Airway epithelial cell (primary cell): ENCODE results near the gene RYR1. TPM values are rescaled to one million over a fixed set of nuclear protein-coding genes. Genes with fewer than 3 reads are reported as not detected.

Source experiments
- total RNA-seq: library from RNA; depleted of rRNA; stranded (reverse); fragments of >200 nt; gene quantifications from 2 replicates; pipeline ENCODE4 v1.2.3, GENCODE V29; 2015

RYR1 gene
- total RNA-seq = 0.14 and 0.35 TPM in 2 replicates

GRCh38 chr19:38433268-38433733 is at the start of gene RYR1:
TSS of gene RYR1 (plus strand) at chr19:38433691. CDS start at chr19:38433830, 139 bp downstream.

DNA sequence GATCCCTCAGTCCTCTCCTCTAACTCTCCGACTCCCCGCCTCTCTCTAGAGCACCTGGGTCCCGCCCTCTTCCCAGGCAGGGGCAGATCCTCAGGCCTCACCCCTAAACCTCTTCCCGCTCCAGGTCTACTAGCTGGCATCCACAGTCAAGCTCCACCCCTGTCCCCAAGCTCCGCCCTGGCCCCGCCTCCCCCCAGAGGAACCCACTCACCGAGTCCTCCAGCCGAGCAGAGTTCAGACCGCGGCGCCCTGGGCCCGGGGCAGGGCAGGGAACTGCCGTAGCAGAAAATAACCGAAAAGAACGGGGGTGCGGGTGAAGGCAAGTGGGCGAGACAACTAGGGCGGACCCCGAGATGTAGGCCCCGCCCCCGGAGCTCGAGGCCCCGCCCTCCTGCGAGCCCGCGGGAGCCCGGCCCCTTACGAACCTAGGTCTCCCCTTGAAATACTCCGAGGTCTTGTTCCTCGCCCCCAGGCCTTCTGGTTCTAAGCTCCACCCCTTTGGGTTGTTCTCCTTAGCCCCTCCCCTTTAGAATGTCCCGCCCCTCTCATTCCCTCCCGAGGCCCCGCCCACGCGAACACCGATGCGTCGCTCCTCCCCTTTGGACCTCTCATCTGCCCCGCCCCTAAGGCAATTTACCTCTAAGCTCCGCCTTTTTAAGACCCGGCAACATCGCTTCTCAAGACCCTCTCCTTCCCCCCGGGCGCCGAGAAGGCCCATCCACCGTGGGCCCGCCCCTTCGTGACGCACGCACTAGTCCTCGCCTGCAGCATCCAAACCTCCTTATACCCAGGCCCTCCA is 45.7 kb upstream of the RYR1 start, which contains the start of gene GGN:
Gene GGN (minus strand): TSS at position 485 of the 799 bp plus-strand sequence. CDS start 773 bp downstream, outside the sequence.

DNA sequence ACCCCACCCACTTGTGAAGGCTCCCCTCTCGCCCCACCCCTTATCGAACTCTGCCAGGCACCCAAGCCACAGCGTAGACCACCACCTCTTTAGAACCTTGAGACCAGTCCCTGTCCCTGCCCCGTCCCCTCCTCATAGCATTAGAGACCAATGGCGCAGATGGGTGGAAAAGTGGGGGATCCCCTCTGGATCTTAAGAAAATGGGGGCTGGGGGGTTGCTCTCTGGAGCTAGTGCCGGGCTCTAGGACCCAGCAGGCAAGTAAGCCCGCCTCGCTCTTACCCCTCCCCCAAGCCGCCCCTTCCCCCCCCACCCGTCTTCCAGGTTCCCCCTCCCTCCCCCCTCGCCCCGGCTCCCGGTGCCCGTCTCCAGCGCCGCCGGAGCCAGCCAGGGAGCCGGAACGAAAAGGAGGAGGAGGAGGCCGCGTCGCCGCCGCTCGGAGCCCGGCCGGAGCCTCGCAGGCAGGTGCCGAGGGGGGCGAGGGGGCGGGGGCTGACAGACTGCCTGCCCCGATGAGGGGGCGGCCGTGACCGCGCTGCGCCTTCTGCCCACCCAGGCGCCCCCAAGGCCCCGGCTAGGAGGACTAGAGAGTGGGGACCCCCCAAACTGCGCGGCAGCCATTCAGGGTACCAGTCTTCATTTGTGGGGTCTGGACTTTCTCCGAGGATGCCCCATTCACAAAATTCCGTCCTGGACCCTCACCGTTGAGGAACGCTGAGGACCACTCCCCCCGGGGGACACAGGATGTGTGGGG is 45.0 kb upstream of the RYR1 start, which contains the start of gene SPRED3:
Gene SPRED3 (plus strand): TSS at position 349 of the 752 bp plus-strand sequence. CDS start 1,606 bp downstream, outside the sequence.

DNA sequence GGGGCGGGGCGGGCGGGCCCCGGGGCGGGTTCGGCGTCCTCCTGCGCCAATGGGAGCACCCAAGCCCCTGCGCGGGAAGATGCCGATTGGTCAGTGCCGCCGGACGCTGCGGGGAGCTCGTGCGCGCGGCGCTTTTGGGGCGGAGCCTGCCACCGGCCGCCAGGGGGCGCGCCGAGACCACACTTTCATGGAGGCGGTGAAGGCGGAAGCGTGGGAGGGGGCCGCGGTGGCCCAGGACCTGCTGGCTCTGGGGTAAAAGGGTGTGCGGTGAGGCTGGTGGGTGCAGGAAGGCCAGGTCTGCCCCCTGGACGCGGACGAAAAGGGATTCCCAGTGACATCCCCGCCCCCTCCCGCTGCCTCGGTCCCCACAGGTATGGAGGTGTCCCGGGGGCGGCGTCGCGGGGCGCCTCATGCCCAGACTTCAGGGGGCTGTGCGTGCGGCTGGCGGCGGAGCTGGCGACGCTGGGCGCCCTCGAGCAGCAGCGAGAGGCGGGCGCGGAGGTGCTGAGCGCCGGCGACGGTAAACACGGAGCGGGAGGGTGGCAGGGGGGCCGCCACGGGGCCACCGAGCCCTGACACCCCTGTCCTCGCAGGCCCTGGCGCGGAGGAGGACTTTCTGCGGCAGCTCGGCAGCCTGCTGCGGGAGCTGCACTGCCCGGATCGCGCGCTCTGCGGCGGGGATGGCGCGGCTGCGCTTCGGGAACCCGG is 30.4 kb upstream of the RYR1 start, which contains the start of gene FAM98C:
Gene FAM98C (plus strand): TSS at position 127 of the 708 bp plus-strand sequence. CDS start 61 bp downstream, at position 188.

DNA sequence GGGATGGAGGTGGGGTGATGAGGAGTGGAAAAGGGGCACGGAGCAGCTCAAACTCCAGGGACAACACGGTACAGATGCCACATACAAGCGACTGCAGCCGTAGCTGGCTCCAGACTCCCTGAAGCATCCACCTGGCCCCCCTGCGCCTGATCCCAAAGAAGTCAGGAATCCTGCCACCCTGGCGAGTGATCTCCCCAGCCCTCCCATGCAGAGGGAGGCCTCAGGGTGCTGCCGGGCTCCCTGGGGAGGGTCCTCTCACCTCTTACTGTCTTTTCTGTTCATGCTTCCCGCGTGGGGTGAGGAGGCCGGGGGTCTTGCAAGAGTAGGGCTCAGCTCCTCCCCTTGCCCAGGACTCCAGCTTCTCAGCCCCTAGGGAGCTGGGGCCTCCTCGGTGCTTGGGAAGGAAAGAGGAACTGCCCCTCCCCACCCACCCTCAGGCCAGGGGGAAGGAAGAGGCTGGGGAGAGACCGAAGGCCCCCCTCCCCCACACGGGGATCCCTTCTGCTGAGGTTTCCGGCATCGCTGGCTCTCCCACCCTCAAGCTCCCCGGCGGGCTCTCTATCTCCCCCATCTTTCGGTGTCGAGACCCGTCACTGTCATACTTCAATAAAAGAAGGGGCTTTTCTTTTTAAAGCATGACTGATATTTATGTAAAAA is 7.6 kb upstream of the RYR1 start, which contains the start of gene RASGRP4:
Gene RASGRP4 (minus strand): TSS at position 410 of the 657 bp plus-strand sequence. CDS start 128 bp downstream, at position 282.

GRCh38 chr19:38617764-38618589 is 184.5 kb downstream of the RYR1 start, which contains the start of gene MAP4K1:
TSS of gene MAP4K1 (minus strand) at chr19:38617953. CDS start at chr19:38617895, 58 bp downstream.

GRCh38 chr19:38618590-38619360 is 185.3 kb downstream of the RYR1 start, which contains the start of gene EIF3K:
TSS of gene EIF3K (plus strand) at chr19:38619188. CDS start at chr19:38619269, 81 bp downstream.

Other genes with a start within 250 kb of the RYR1 start
- 2.1 and 3.6 TPM in 2 replicates for gene DPF1, start 209.5 kb upstream of the RYR1 start, total RNA-seq
- 18.2 and 29.3 TPM in 2 replicates for gene PPP1R14A, start 177.3 kb upstream of the RYR1 start, total RNA-seq
- 1,012 and 1,188 TPM in 2 replicates for gene SPINT2, start 169.1 kb upstream of the RYR1 start, total RNA-seq
- gene C19orf33, start 129.4 kb upstream of the RYR1 start, total RNA-seq = 552 and 609 TPM in 2 replicates
- 68.6 and 74.6 TPM in 2 replicates for gene YIF1B, start 117.7 kb upstream of the RYR1 start, total RNA-seq
- 22.0 and 29.0 TPM in 2 replicates for gene KCNK6, start 113.8 kb upstream of the RYR1 start, total RNA-seq
- gene CATSPERG, start 97.9 kb upstream of the RYR1 start, total RNA-seq = 0.88 and 0.92 TPM in 2 replicates
- gene PSMD8, start 59.1 kb upstream of the RYR1 start, total RNA-seq = 255 and 307 TPM in 2 replicates
- 0.92 and 1.2 TPM in 2 replicates for gene GGN, start 45.7 kb upstream of the RYR1 start, total RNA-seq
- gene SPRED3, start 45.0 kb upstream of the RYR1 start, total RNA-seq = 1.8 and 2.0 TPM in 2 replicates
- gene FAM98C, start 30.6 kb upstream of the RYR1 start, total RNA-seq = 19.3 and 34.8 TPM in 2 replicates
- not detected in 2 replicates for gene RASGRP4, start 7.5 kb upstream of the RYR1 start, total RNA-seq
- 0.09 TPM in 1 of 2 replicates, not detected in the other for gene MAP4K1, start 184.3 kb downstream of the RYR1 start, total RNA-seq
- 544 and 560 TPM in 2 replicates for gene EIF3K, start 185.5 kb downstream of the RYR1 start, total RNA-seq
- 378 and 500 TPM in 2 replicates for gene ACTN4, start 214.0 kb downstream of the RYR1 start, total RNA-seq